Measurements from ENCODE around the gene H2BK1.

H2BK1 gene

DNA sequence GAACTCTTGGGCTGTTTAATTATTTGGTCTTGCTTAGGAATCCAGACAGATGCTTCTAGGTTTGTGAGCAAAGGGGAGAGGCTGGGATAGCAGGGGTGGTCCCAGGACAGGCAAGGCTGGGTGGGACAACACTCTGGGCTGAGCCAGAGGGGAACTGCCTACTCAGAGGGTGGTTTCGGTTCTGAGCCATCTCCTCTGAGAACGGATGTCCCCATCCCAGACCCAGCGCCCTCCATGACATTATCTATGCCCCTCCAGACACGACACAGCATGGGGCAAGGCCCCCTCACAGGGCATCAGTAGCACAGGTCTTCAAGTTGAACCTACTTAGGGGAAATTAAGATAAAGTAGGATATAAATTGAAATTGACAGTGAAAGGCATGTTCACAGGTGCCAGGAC, 30.3 kb downstream of the H2BK1 start:
- TF ChIP-seq, protein P1, sequence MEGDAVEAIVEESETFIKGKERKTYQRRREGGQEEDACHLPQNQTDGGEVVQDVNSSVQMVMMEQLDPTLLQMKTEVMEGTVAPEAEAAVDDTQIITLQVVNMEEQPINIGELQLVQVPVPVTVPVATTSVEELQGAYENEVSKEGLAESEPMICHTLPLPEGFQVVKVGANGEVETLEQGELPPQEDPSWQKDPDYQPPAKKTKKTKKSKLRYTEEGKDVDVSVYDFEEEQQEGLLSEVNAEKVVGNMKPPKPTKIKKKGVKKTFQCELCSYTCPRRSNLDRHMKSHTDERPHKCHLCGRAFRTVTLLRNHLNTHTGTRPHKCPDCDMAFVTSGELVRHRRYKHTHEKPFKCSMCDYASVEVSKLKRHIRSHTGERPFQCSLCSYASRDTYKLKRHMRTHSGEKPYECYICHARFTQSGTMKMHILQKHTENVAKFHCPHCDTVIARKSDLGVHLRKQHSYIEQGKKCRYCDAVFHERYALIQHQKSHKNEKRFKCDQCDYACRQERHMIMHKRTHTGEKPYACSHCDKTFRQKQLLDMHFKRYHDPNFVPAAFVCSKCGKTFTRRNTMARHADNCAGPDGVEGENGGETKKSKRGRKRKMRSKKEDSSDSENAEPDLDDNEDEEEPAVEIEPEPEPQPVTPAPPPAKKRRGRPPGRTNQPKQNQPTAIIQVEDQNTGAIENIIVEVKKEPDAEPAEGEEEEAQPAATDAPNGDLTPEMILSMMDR (IDR thresholded peaks at IDR 0.05; ENCODE audit: low read depth, low read length) = no peak
- DNase-seq (ENCODE audit: low read depth, low spot score) = no peak
- H3K4me3 ChIP-seq (ENCODE audit: low read depth, low read length) = no peak overlapping the region
- in situ Hi-C loops (cut with HindIII; ENCODE audit: low sequenced_read_pairs) = no loop called here

DNA sequence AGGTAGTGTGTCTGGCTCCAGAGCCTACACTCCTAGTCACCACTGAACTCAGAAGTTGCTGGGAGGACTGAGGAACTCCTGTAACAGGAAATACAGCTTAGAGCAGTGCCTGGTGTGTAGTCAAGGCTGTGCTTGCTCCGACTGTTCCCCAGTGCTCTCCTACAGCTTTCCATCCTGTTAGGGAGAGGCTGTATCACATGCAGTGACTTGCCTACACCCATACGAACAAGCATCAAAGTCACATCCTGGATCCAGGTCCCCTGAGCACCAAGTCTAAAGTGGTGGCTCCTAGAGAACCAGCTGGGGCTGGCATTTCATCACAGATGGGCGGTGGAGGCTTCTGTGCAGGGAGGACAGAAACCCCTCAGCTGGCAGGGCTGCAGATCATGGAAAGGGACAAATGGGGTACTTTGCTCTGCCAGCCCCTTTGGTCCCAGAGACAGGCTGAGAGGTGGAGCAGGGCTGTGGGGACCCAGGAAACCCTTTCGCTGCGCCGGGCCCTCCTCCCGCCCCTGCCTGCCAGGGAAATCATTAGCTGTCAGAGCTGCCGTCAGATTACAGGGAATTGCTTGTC, 30.9 kb downstream of the H2BK1 start:
- in situ Hi-C loops (cut with HindIII; ENCODE audit: low sequenced_read_pairs) = no loop called here
- TF ChIP-seq, protein P1 (IDR thresholded peaks at IDR 0.05; ENCODE audit: low read depth, low read length) = no peak
- DNase-seq (ENCODE audit: low read depth, low spot score) = no peak
- no peak overlapping the region for H3K4me3 ChIP-seq (ENCODE audit: low read depth, low read length)

DNA sequence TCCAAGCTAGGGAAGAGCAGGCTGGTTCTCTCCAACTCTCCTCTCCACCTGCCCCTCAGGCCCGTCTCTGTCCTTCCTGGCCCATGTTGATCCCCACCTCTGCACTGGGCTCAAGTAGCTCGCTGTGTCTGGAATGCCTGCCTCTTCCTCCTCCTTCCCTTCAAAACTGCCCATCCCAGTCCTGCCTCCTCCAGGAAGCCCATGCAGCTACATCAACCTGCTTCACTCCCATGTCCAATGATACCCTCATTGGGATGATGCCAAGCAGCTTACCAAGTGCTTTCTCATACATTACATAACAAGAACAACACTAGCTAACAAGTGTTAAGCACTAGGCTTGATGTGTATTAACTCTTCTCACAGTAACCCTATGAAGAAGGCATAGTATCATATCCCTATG, 31.5 kb downstream of the H2BK1 start:
- no peak overlapping the region for H3K4me3 ChIP-seq (ENCODE audit: low read depth, low read length)
- DNase-seq (ENCODE audit: low read depth, low spot score) = no peak
- in situ Hi-C loops (cut with HindIII; ENCODE audit: low sequenced_read_pairs) = no loop called here
- TF ChIP-seq, protein P1 (IDR thresholded peaks at IDR 0.05; ENCODE audit: low read depth, low read length) = no peak

DNA sequence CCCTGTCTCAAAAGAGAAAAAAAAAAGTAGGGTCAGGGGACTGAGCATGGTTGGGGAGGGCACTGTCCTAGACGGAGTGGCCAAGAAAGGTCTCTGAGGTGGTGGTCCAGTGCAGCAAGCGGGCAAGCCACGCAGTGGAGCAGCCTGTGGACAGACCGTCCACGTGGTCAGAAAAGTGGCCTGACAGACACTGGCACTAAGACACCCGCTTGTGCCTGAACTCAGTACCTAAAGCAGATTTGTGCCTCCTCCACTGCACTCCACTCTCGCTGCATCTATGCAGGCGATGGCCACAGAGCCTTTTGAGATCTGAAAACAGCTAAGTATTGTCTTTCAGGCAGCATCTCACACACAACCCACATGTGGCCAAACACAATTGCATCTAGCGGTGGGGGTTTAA, 32.1 kb downstream of the H2BK1 start:
- in situ Hi-C loops (cut with HindIII; ENCODE audit: low sequenced_read_pairs) = no loop called here
- DNase-seq (ENCODE audit: low read depth, low spot score) = no peak
- H3K4me3 ChIP-seq (ENCODE audit: low read depth, low read length) = no peak overlapping the region
- TF ChIP-seq, protein P1 (IDR thresholded peaks at IDR 0.05; ENCODE audit: low read depth, low read length) = no peak

DNA sequence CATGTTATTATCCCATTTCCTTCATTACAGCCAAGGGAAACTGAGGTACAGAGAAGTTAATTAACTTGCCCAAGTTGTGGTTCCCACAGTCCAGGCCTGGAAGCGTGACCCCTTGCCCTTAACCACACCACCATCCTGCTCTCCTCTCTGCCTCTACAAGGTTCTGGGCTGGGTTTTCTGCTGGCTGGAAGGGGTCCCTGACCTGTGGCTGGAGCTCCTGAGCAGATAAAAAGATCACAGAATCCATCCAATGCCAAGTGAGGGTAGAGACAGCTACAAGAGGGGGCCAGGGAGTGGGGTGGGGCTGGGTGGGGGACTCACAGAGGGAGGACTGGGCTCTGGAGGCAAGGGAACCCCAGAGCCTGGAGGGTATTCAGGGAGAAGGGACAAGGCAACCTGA, 33.0 kb downstream of the H2BK1 start:
- TF ChIP-seq, protein P1 (IDR thresholded peaks at IDR 0.05; ENCODE audit: low read depth, low read length) = no peak
- in situ Hi-C loops (cut with HindIII; ENCODE audit: low sequenced_read_pairs) = no loop called here
- no peak overlapping the region for H3K4me3 ChIP-seq (ENCODE audit: low read depth, low read length)
- DNase-seq (ENCODE audit: low read depth, low spot score) = no peak

DNA sequence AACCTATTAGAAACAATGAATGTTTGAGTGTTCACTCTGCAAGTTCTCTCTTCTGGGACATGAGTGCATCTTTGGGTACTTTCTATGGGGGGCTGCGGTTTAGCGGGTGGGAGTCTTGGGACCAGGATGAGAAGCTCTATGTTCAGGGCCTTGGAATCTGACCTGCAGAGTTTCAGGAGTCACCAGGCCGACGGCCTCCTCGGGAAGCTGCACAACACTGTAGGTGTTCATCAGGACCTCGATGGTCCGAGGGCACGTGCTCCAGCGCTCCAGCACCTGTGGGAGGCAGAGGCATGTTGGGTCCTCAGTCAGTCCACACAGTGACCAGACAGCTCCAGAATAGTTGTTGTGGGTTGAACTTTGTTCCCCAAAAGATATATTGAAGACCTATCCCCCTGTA, 33.9 kb downstream of the H2BK1 start:
- no peak for DNase-seq (ENCODE audit: low read depth, low spot score)
- in situ Hi-C loops (cut with HindIII; ENCODE audit: low sequenced_read_pairs) = no loop called here
- no peak overlapping the region for H3K4me3 ChIP-seq (ENCODE audit: low read depth, low read length)
- TF ChIP-seq, protein P1 (IDR thresholded peaks at IDR 0.05; ENCODE audit: low read depth, low read length) = no peak
